Ishikawa (cell line): ENCODE measurements around the gene GPR153.

Experiments
- CEBPB ChIP-seq: IDR thresholded peaks from 2 replicates; pipeline ENCODE4 v1.6.1; 2012
- EGR1 ChIP-seq: IDR thresholded peaks from 2 replicates; pipeline ENCODE4 v1.6.1; 2012
- EP300 ChIP-seq: IDR thresholded peaks from 2 replicates; pipeline ENCODE4 v1.6.1; 2012; ENCODE audit warnings: borderline replicate concordance
- NFIC ChIP-seq: IDR thresholded peaks from 2 replicates; pipeline ENCODE4 v1.6.1; 2012
- RAD21 ChIP-seq: IDR thresholded peaks from 2 replicates; pipeline ENCODE4 v1.6.1; 2012; ENCODE audit warnings: low read depth
- TAF1 ChIP-seq: IDR thresholded peaks from 2 replicates; pipeline ENCODE4 v1.6.1; 2012; ENCODE audit warnings: low read depth, mild to moderate bottlenecking
- TCF12 ChIP-seq: IDR thresholded peaks from 2 replicates; pipeline ENCODE4 v1.6.1; 2012; ENCODE audit warnings: low read depth
- TEAD4 ChIP-seq: IDR thresholded peaks from 2 replicates; pipeline ENCODE4 v1.6.1; 2012
- YY1 ChIP-seq: IDR thresholded peaks from 2 replicates; pipeline ENCODE4 v1.6.1; 2012; ENCODE audit warnings: low read depth
- ZBTB7A ChIP-seq: IDR thresholded peaks from 2 replicates; pipeline ENCODE4 v1.6.1; 2012; ENCODE audit warnings: low read depth
- TF ChIP-seq, protein P1 (sequence below): IDR thresholded peaks from 2 replicates; pipeline ENCODE4 v1.6.1; 2012; ENCODE audit warnings: low read depth, mild to moderate bottlenecking
- TF ChIP-seq, protein P2 (sequence below): IDR thresholded peaks from 2 replicates; pipeline ENCODE4 v1.6.1; 2012
- TF ChIP-seq, protein P3 (sequence below): IDR thresholded peaks from 2 replicates; pipeline ENCODE4 v1.6.1; 2012

DNA sequence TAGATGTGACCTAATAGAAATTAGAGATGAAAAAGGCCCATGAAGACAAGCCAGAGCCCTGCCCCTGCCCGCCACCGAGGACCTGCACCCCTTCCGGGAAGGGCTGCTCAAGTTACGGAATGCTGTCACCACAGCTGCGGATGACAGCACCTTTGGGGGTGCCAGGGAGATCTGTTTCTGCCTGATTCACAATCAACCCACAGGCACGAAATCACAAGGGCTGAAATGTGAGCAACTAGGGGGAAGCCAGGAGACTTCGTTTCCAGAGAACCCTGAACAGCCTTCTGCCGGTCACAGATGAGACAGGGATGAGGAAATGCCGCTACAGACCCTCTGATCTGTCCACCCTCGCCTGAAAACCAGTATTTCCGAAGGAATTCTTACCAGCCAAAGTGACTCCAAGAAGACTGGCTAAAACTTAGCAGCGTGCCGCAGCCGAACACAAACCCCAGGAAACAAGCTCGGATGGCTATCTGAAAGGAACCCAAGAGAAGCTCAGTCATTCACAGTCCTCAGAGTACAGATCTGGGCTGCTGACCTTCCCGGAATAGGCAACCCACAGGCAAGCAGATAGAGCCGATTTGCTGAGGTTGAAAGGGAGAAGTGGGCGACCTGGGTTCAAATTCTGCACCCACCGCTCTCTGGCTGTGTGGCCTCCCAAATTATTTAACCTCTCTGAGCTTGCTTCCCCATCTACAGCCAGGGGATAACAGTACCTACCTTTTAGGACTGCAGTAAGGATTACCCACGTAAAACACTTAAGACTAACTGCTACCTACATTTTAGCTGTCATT, 26.2 kb downstream of the GPR153 start:
- no peak for TF ChIP-seq RAD21
- no peak for TF ChIP-seq EP300
- no peak for TF ChIP-seq TAF1
- TF ChIP-seq YY1: no peak
- no peak for TF ChIP-seq ZBTB7A
- TF ChIP-seq, protein P1, sequence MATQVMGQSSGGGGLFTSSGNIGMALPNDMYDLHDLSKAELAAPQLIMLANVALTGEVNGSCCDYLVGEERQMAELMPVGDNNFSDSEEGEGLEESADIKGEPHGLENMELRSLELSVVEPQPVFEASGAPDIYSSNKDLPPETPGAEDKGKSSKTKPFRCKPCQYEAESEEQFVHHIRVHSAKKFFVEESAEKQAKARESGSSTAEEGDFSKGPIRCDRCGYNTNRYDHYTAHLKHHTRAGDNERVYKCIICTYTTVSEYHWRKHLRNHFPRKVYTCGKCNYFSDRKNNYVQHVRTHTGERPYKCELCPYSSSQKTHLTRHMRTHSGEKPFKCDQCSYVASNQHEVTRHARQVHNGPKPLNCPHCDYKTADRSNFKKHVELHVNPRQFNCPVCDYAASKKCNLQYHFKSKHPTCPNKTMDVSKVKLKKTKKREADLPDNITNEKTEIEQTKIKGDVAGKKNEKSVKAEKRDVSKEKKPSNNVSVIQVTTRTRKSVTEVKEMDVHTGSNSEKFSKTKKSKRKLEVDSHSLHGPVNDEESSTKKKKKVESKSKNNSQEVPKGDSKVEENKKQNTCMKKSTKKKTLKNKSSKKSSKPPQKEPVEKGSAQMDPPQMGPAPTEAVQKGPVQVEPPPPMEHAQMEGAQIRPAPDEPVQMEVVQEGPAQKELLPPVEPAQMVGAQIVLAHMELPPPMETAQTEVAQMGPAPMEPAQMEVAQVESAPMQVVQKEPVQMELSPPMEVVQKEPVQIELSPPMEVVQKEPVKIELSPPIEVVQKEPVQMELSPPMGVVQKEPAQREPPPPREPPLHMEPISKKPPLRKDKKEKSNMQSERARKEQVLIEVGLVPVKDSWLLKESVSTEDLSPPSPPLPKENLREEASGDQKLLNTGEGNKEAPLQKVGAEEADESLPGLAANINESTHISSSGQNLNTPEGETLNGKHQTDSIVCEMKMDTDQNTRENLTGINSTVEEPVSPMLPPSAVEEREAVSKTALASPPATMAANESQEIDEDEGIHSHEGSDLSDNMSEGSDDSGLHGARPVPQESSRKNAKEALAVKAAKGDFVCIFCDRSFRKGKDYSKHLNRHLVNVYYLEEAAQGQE: no peak
- no peak for TF ChIP-seq NFIC
- TF ChIP-seq, protein P2, sequence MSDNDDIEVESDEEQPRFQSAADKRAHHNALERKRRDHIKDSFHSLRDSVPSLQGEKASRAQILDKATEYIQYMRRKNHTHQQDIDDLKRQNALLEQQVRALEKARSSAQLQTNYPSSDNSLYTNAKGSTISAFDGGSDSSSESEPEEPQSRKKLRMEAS: no peak
- TF ChIP-seq TCF12: no peak
- TF ChIP-seq CEBPB: no peak
- TF ChIP-seq TEAD4: no peak
- TF ChIP-seq, protein P3, sequence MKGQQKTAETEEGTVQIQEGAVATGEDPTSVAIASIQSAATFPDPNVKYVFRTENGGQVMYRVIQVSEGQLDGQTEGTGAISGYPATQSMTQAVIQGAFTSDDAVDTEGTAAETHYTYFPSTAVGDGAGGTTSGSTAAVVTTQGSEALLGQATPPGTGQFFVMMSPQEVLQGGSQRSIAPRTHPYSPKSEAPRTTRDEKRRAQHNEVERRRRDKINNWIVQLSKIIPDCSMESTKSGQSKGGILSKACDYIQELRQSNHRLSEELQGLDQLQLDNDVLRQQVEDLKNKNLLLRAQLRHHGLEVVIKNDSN: no peak
- no peak for TF ChIP-seq EGR1
